ENCODE results near the gene HK2.
A peak's percentile ranks its signal among the peaks of the same experiment; 100 is the strongest.
"Not testable (repeated sequence)": the region's sequence is repeated elsewhere in the genome, so short reads cannot be mapped to it uniquely, and the experiment has no call there.

The HK2 gene

DNA sequence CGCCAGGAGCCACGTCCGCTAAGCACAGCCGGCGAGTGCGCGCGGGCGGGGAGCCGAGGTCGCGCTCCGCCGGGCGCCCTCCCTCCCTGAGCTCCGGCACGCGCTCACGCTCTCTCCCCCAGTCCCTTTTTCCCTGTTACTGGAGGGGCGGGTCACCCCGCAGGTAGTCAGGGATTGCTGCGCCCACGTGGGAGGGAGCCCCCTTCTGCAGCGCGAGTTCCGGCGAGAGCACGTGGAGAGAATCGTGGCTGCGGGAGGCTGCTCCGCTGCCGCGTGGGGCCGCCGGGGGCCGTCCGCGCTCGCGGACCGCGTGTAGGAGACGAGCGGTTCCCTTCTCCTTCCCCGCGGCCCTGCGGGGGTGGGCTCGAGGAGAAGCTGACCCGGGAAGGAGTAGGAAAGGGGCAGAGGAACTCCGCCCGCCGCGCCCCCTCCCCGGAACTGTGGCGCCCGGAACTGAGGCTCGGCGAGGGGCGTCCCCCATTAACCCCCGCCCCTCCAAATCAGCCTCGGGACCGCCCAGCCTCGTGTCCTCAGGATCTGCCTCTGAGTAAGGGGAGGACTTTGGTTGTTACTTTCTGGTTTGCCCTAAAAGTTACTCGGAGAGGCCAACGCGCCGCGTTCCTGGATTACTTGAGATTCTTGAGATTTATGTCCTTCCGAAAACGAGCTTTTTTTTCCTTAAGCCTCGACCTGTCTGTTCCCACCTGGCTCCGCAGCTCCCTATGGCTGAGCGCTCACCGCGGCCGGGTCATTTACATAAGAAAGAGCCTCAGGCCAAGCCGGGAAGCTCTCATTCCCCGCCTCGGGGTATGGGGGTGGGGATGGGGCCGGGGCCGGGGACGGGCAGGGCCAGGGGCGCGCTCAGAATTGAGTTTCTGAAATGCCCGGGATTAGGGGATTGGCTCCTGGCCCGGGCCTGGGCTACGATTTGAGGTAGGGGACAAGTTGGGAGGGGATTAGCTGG, 1.1 kb downstream of the HK2 start:
- peak; percentile 63 to 74 (median 72) for DNase-seq (ENCODE audit: low read depth in 3 of 3)

GRCh38 chr2:74835831-74836674, 2.1 kb downstream of the HK2 start:
- DNase-seq (ENCODE audit: low read depth in 3 of 3), result no peak

DNA sequence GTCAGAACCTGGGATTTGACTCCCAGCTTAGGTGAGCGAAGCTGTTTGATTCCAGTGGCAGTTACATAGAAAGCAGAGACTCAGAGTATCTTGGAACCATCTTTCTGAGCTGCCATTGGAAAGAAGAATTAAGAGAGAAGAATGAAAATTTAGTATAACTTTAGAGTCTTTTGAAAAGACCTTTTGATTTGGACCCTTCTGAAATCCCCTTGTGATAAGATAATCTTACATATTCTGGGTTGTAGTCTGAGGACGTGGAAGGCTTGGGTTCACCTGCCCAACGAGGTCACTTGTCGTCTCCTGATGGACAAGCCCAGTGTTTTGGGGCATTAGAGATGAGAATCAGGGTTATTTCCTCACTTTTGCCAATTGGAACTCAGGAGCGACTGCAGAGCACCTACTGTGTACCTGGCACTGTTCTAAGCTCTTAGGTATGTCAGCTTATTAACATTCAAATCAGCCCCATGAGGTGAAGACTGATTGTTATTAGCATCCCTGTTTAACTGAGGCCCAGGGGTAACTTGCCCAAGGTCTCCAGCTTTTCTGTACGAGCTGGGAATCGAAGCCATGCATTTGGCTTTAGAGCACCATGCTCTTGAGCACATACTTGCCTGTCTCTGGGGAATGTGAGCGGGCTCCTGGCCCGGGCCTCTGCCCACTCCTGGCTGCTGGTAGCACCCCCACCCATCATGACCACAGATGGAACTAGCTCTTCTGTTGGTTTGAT, 2.9 kb downstream of the HK2 start:
- no peak for DNase-seq (ENCODE audit: low read depth in 3 of 3)

DNA sequence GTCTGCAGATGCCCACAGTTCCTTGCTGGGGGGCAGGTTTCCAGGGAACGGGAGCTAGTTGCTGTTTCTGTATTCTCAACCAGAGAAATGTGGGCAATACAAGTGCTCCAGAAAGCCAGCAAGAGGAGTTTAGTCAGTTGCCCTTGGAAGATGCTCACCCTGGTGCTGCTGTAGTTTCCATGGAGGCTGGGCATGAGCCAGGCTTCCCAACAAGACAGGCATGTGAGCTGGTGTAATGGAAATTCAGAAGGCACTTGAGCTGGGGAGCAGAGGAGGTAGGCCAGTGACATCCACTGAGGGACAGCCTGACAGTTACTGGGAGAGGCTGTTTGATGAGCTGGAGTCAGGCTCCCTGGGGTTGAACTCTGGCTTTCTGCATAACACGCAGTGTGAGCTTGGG, 7.7 kb downstream of the HK2 start:
- no peak for DNase-seq (ENCODE audit: low read depth in 3 of 3)

DNA sequence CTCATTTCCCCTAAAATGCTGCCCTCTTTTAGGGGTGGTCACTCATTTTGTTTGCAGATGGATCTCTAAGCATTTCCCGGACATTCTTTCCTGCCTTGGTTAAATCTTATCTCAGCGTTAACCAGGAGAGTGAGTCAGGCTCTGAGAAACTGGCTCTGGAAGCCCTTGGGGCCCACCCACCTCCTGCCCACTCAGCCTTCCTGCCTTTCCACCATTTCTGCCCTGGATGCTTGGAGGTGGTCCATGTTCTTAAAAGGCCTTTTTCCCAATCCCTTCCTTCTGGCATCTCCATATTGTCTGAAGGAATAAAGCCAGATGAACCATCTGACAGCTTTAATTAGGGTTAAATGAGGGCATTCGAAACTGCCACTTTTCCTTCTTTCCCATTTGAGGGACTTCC, 9.5 kb downstream of the HK2 start:
- DNase-seq (ENCODE audit: low read depth in 3 of 3), result no peak

DNA sequence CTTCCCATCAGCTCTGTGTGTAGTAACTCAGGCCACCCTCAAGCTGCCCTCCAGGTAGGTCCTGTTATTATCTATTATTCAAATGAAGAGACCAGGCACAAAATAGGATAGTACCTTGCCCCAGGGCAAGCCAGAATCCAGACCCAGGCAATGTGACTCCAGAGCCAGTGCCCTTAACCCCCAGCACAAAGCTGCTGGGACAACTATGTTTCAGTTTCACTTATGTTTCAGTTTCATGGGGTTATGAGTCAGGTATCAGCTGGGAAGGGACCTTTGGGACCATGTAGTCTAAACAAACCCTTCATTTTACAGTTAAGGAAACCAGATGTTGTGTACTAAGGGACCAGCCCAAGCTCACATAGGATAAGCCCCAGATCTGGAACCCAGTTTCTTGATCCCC, 10.0 kb downstream of the HK2 start:
- no peak for DNase-seq (ENCODE audit: low read depth in 3 of 3)

- DNase-seq (ENCODE audit: low read depth in 3 of 3), result no peak
Observed at GRCh38 chr2:74844752-74845151, 10.8 kb downstream of the HK2 start.

DNA sequence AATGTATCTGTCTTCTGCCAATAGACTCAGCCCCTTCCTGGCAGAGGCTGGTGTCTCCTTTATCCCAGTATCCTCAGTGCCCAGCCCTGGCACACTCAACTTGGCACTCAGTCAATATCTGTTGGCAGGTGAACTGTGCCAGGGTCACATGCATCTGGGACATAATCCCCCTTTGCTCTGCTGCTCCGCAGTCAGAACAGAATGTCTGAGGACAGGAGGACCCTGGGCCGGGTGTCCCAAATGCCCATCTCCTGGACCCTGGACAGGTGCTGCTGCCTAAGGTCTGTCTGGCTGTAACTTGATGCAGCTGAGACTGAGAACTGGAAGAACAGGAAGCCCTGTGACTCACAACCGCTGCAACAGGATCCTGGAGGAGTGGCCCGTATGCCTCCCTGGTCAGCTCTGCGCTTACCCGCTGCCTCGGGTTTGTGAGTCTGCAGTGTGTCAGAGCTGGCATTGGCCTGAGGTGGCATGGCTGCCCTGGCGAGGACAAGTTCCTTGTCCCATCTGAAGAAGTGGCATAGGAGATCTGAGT, 11.4 kb downstream of the HK2 start:
- DNase-seq (ENCODE audit: low read depth in 3 of 3), result no peak

- no peak for DNase-seq (ENCODE audit: low read depth in 3 of 3)
Observed at GRCh38 chr2:74845991-74846390, 12.1 kb downstream of the HK2 start.

- DNase-seq (ENCODE audit: low read depth in 3 of 3), result no peak
Observed at GRCh38 chr2:74846481-74846880, 12.6 kb downstream of the HK2 start.

- DNase-seq (ENCODE audit: low read depth in 3 of 3), result no peak
Observed at GRCh38 chr2:74847070-74847858, 13.3 kb downstream of the HK2 start.

- no peak for DNase-seq (ENCODE audit: low read depth in 3 of 3)
Observed at GRCh38 chr2:74849228-74849892, 15.4 kb downstream of the HK2 start.

DNA sequence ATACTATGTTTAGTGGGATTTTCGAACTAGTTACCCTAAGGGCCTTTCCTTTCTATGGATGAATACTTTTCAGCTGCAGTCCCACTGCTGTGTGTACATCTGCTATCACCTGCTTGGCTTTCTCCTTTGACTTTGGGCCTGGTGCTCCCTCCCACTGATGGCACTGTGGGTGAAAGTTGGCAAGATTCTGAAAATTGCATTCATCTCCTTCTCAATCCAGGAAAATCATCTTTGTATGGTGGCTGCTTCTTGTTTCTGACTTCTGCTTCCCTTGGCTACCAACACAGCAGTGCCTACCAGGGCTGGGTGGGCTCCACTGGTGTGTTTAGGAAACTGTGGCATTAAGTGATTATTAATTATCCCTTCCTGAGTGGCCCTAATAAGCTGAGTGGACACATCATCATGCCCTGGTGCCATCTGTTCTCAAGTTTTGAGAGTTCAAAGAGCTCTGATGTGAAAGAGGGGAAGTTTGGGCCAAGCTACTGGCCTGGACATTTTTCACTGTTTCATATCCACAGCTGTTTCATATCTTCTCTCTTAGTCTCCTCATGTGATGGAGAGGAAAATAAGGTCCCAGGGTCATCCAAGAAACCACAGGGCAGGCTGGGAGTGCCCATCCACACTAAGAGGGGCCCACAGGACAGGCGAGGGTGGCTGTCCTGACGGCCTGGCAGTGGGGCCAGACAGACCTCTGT, 16.7 kb downstream of the HK2 start:
- no peak for DNase-seq (ENCODE audit: low read depth in 3 of 3)

- no peak for DNase-seq (ENCODE audit: low read depth in 3 of 3)
Observed at GRCh38 chr2:74851191-74851566, 17.3 kb downstream of the HK2 start.

GRCh38 chr2:74853360-74853759, 19.4 kb downstream of the HK2 start:
- DNase-seq (ENCODE audit: low read depth in 3 of 3), result not testable (repeated sequence)

DNA sequence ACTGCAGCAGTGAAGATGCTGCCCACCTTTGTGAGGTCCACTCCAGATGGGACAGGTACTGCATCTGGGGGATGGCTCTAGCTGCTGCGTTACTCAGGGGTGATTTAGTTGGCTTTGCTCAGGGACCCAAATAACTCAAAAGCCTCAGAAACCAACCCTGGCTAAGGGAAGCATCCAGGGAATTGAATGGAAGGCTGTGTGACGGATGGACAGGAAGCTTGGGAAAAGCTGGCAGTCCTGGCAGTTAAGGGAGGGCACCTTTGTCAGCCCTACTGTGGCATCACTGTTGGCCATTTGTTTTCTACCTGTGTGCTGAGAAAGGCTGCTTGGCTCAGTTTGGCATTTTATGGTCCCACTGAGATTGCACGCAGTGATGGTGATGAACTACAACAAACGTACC, 20.5 kb downstream of the HK2 start:
- no peak for DNase-seq (ENCODE audit: low read depth in 3 of 3)

DNA sequence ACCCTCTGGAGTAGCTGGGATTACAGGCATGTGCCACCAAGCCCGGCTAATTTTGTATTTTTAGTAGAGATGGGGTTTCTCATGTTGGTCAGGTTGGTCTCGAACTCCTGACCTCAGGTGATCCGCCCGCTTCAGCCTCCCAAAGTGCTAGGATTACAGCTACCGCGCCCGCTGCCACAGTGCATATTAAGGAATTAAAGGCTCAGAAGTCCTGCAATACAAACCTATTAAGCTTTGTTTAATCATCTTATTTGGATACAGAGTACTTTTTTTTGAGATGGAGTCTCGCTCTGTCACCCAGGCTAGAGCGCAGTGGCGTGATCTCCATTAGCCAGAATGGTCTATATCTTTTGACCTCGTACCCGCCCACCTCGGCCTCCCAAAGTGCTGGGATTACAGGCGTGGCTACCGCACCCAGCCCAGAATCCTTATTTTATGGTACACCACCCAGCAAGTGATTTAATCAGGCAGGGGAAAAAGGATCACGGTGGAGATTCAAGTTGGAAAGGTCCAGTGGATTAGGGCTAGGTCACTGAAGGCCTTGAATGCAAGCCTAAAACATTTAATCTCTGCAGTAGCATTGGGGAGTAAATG, 21.3 kb downstream of the HK2 start:
- not testable (repeated sequence) for DNase-seq (ENCODE audit: low read depth in 3 of 3)

- no peak for DNase-seq (ENCODE audit: low read depth in 3 of 3)
Observed at GRCh38 chr2:74856004-74856578, 22.2 kb downstream of the HK2 start.

GRCh38 chr2:74856599-74856998, 22.7 kb downstream of the HK2 start:
- no peak for DNase-seq (ENCODE audit: low read depth in 3 of 3)
